HCT116 (cell line): ENCODE results near the gene CAPN9. TPM values are rescaled to one million over a fixed set of nuclear protein-coding genes. Genes with fewer than 3 reads are reported as not detected.

Experiments used
- ATAC-seq: fragments of 200-7000 bp; cut with Tn5 transposase; 2 replicates; pipeline ENCODE4 v1.9.1; 2020; ENCODE audit warnings: mild to moderate bottlenecking, moderate library complexity
- BruUV-seq: library from RNA; stranded (reverse); fragments of 400-500 nt; replicated peaks from 2 replicates; lab custom pipeline; 2021; lab: Mats Ljungman, UMichigan
- CTCF ChIA-PET: fragments of 300-600 bp; sonication (Branson Sonifier 250); formaldehyde crosslinking; loops from one replicate; lab custom pipeline; 2021; ENCODE audit warnings: antibody characterized with exemption; lab: Charles Lee
- POLR2A ChIA-PET: fragments of 300-600, 350-600 bp; sonication (Branson Sonifier 250); formaldehyde crosslinking; loops from one replicate; lab custom pipeline; 2021; ENCODE audit warnings: antibody characterized with exemption; lab: Charles Lee
- RAD21 ChIA-PET, 2 experiments: fragments of 300-600 bp; sonication (Branson Sonifier 250); formaldehyde crosslinking; loops; one replicate each; lab custom pipeline; 2023; ENCODE audit warnings: low total read pairs in 2 of 2; ENCODE audit not compliant: uncharacterized antibody in 2 of 2, unreplicated experiment in 2 of 2, low non-redundant PET in 1 of 2; lab: Charles Lee
- DNase-seq: peaks from one replicate; pipeline ENCODE4 v3.0.0-alpha.2; 2010; ENCODE audit warnings: low read depth, low spot score
- H2AFZ ChIP-seq: fragments of 200-600 bp; shearing (Covaris generic), sonication (generic); 2 replicates; pipeline ENCODE4 v1.6.1; 2017; ENCODE audit warnings: low read depth, mixed run types, mixed read lengths, antibody characterized with exemption, low read length; ENCODE audit not compliant: poor library complexity, severe bottlenecking
- H3K27ac ChIP-seq: 2 replicates; pipeline ENCODE4 v1.5.1; 2012; ENCODE audit warnings: low read depth, low read length
- H3K27me3 ChIP-seq: fragments of 200-600 bp; sonication (generic); 2 replicates; pipeline ENCODE4 v1.6.1; 2016; ENCODE audit warnings: mixed run types, low read length, mixed read lengths; ENCODE audit not compliant: insufficient read depth
- H3K36me3 ChIP-seq, 2 experiments: fragments of 200-500 bp in 1 of 2; fragments of 200-600 bp in 1 of 2; sonication (Bioruptor generic) in 1 of 2; sonication (generic) in 1 of 2; 2 replicates each; pipeline versions ENCODE4 v1.5.1 to v1.6.1; 2014 to 2016; ENCODE audit warnings: low read length in 2 of 2, inconsistent platforms in 1 of 2, mixed read lengths in 1 of 2, mixed run types in 1 of 2; ENCODE audit not compliant: insufficient read depth in 2 of 2, control insufficient read depth in 1 of 2
- H3K4me1 ChIP-seq, 2 experiments: fragments of 200-600 bp in 1 of 2; sonication (generic) in 1 of 2; 2 replicates each; pipeline versions ENCODE4 v1.5.1 to v1.6.1; 2012 to 2017; ENCODE audit warnings: low read length in 2 of 2, inconsistent platforms in 1 of 2, mild to moderate bottlenecking in 1 of 2, mixed read lengths in 1 of 2, mixed run types in 1 of 2, moderate library complexity in 1 of 2; ENCODE audit not compliant: insufficient read depth in 2 of 2, control insufficient read depth in 1 of 2
- H3K4me2 ChIP-seq: fragments of 200-600 bp; sonication (generic); 2 replicates; pipeline ENCODE4 v1.6.1; 2017; ENCODE audit warnings: mixed run types, low read length, mixed read lengths
- H3K4me3 ChIP-seq, 2 experiments: fragments of 200-600 bp in 1 of 2; sonication (generic) in 1 of 2; replicated peaks in 1 of 2; 2 replicates each; pipeline ENCODE4 v1.5.1; 2011 to 2016; ENCODE audit warnings: low read length in 2 of 2, control low read depth in 1 of 2, low read depth in 1 of 2, mild to moderate bottlenecking in 1 of 2, mixed read lengths in 1 of 2, mixed run types in 1 of 2
- H3K79me2 ChIP-seq: fragments of 200-600 bp; sonication (generic); 2 replicates; pipeline ENCODE4 v1.6.1; 2017; ENCODE audit warnings: mild to moderate bottlenecking, mixed run types, low read length, moderate library complexity, mixed read lengths; ENCODE audit not compliant: insufficient read depth
- H3K9ac ChIP-seq: fragments of 200-600 bp; sonication (generic); 2 replicates; pipeline ENCODE4 v1.6.1; 2016; ENCODE audit warnings: low read length, mixed read lengths
- H3K9me2 ChIP-seq: fragments of 200-600 bp; sonication (generic), shearing (Covaris generic); 2 replicates; pipeline ENCODE4 v1.6.1; 2017; ENCODE audit warnings: mixed run types, mild to moderate bottlenecking, moderate library complexity; ENCODE audit not compliant: insufficient read depth
- H3K9me3 ChIP-seq, 2 experiments: fragments of 200-500 bp in 1 of 2; fragments of 200-600 bp in 1 of 2; sonication (Bioruptor generic) in 1 of 2; sonication (generic) in 1 of 2; 2 replicates each; pipeline ENCODE4 v1.6.1; 2014 to 2017; ENCODE audit warnings: low read length in 2 of 2, mixed read lengths in 2 of 2, inconsistent platforms in 1 of 2, low read depth in 1 of 2, mild to moderate bottlenecking in 1 of 2, mixed run types in 1 of 2, moderate library complexity in 1 of 2; ENCODE audit not compliant: control insufficient read depth in 1 of 2, insufficient read depth in 1 of 2
- H4K20me1 ChIP-seq: fragments of 200-600 bp; sonication (generic), shearing (Covaris generic); 2 replicates; pipeline ENCODE4 v1.6.1; 2017; ENCODE audit warnings: mixed run types, mild to moderate bottlenecking, moderate library complexity; ENCODE audit not compliant: insufficient read depth
- EGR1 ChIP-seq: IDR thresholded peaks from 2 replicates; pipeline ENCODE4 v1.6.1; 2012; ENCODE audit warnings: low read depth
- EZH2phosphoT487 ChIP-seq: fragments of 200-600 bp; IDR thresholded peaks from 2 replicates; pipeline ENCODE4 v1.6.1; 2018; ENCODE audit warnings: antibody characterized with exemption, borderline replicate concordance
- RAD21 ChIP-seq: IDR thresholded peaks from 2 replicates; pipeline ENCODE4 v1.6.1; 2012; ENCODE audit warnings: low read depth, mild to moderate bottlenecking
- REST ChIP-seq: IDR thresholded peaks from 2 replicates; pipeline ENCODE4 v1.6.1; 2012; ENCODE audit warnings: low read depth
- SIN3A ChIP-seq: IDR thresholded peaks from 2 replicates; pipeline ENCODE4 v1.6.1; 2012; ENCODE audit warnings: low read depth
- SP1 ChIP-seq: IDR thresholded peaks from 2 replicates; pipeline ENCODE4 v1.6.1; 2012; ENCODE audit warnings: low read depth
- YY1 ChIP-seq: IDR thresholded peaks from 2 replicates; pipeline ENCODE4 v1.6.1; 2011; ENCODE audit warnings: low read length, low read depth, moderate library complexity, mild to moderate bottlenecking; ENCODE audit not compliant: insufficient replicate concordance; ENCODE audit errors: extremely low read depth
- intact Hi-C: fragments of 100-400 bp; cut with micrococcal nuclease; formaldehyde crosslinking; loops from 2 replicates; pipeline ENCODE4 v1.10.0; 2022
- total RNA-seq: library from RNA; stranded (reverse); gene quantifications from one replicate; pipeline ENCODE4 v1.2.1, GENCODE V29; 2021; ENCODE audit not compliant: unreplicated experiment
- TF ChIP-seq, protein P1 (sequence below): IDR thresholded peaks from 2 replicates; pipeline ENCODE4 v1.6.1; 2012

The CAPN9 gene
- total RNA-seq, 1 experiment from 2014 or later, result not detected

- no peak overlapping the region for H3K4me2 ChIP-seq
- no peak overlapping the region for H3K27ac ChIP-seq
- DNase-seq, result no peak
- H3K9me3 ChIP-seq, result peaks cover 4 to 8% of the 10 kb centered on the region in 2 experiments; a peak in 2 of 4 replicates
- no peaks in the 10 kb centered on the region for H4K20me1 ChIP-seq
- POLR2A ChIA-PET, result no interaction called here
- no peaks in the 10 kb centered on the region for H3K4me1 ChIP-seq
- H3K79me2 ChIP-seq, result no peaks in the 10 kb centered on the region
- no peak overlapping the region for H3K9ac ChIP-seq
- no TSS peak for BruUV-seq
- H2AFZ ChIP-seq, result no peak overlapping the region
- RAD21 ChIA-PET, result no interaction called here
- no peak for ATAC-seq
- H3K27me3 ChIP-seq, result no peaks in the 10 kb centered on the region
- intact Hi-C loops, result no loop called here
- TF ChIP-seq, protein P1, sequence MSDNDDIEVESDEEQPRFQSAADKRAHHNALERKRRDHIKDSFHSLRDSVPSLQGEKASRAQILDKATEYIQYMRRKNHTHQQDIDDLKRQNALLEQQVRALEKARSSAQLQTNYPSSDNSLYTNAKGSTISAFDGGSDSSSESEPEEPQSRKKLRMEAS, result no peak
- TF ChIP-seq YY1, result no peak
- TF ChIP-seq SIN3A, result no peak
- TF ChIP-seq SP1, result no peak
- TF ChIP-seq EZH2phosphoT487, result no peak
- TF ChIP-seq RAD21, result no peak
- TF ChIP-seq REST, result no peak
- TF ChIP-seq EGR1, result no peak
- CTCF ChIA-PET, result no interaction called here
- no peak overlapping the region for H3K4me3 ChIP-seq
- H3K9me2 ChIP-seq, result no peaks in the 10 kb centered on the region
- no peaks in the 10 kb centered on the region for H3K36me3 ChIP-seq
Observed at GRCh38 chr1:230816018-230816417, 68.8 kb downstream of the CAPN9 start.
